Aorta (tissue), 5 donors: ENCODE data around the gene BRD4. TPM values are rescaled to one million over a fixed set of nuclear protein-coding genes. Genes with fewer than 3 reads are reported as not detected.
A peak's percentile ranks its signal among the peaks of the same experiment; 100 is the strongest.

ENCODE experiments used
- ATAC-seq: fragments of 200-7000 bp; cut with Tn5 transposase; one replicate; pipeline ENCODE4 v1.9.1; 2022; ENCODE audit warnings: moderate library complexity; ENCODE audit not compliant: low FRiP score
- DNase-seq, 2 donors: peaks; one replicate each; pipeline ENCODE4 v3.0.0-alpha.2; 2020
- H3K27ac ChIP-seq, 2 donors: one replicate each; pipeline ENCODE4 v1.5.1; 2013; ENCODE audit warnings: low read length in 2 of 2, mild to moderate bottlenecking in 2 of 2, moderate library complexity in 2 of 2, control low read depth in 1 of 2, inconsistent platforms in 1 of 2, low read depth in 1 of 2
- H3K27me3 ChIP-seq, 2 donors: one replicate each; pipeline ENCODE4 v1.6.1; 2013; ENCODE audit warnings: control low read depth in 1 of 2, low read length in 1 of 2, mild to moderate bottlenecking in 1 of 2, moderate library complexity in 1 of 2; ENCODE audit not compliant: insufficient read depth in 2 of 2, control insufficient read depth in 1 of 2
- H3K36me3 ChIP-seq, 2 donors: one replicate each; pipeline ENCODE4 v1.6.1; 2013; ENCODE audit warnings: control low read depth in 1 of 2, low read length in 1 of 2, mild to moderate bottlenecking in 1 of 2; ENCODE audit not compliant: insufficient read depth in 2 of 2, control insufficient read depth in 1 of 2
- H3K4me1 ChIP-seq, 2 donors: one replicate each; pipeline ENCODE4 v1.6.1; 2013; ENCODE audit warnings: low read length in 2 of 2, control low read depth in 1 of 2, mild to moderate bottlenecking in 1 of 2, moderate library complexity in 1 of 2; ENCODE audit not compliant: insufficient read depth in 2 of 2, control insufficient read depth in 1 of 2
- H3K4me3 ChIP-seq, 2 donors: one replicate each; pipeline ENCODE4 v1.5.1; 2013; ENCODE audit warnings: low read length in 2 of 2, control low read depth in 1 of 2, mild to moderate bottlenecking in 1 of 2
- H3K9me3 ChIP-seq: one replicate; pipeline ENCODE4 v1.6.1; 2013; ENCODE audit warnings: mild to moderate bottlenecking, low read length; ENCODE audit not compliant: control insufficient read depth
- WGBS, 2 donors: extraction: QIAGEN DNeasy Blood & Tissue Kit; methylation state at CpG; one replicate each; pipeline ENCODE4 v1.1.7; 2013; 5-methylcytosine and 5-hydroxymethylcytosine counted together
- intact Hi-C, 2 donors: fragments of 100-400 bp; cut with DNase I; formaldehyde crosslinking; loops; one replicate each; pipeline versions ENCODE4 v1.14.2 to v1.15.0; 2022
- polyA plus RNA-seq, 2 donors: library from polyadenylated mRNA; stranded (reverse); fragments of 200-250 nt; gene quantifications; one replicate each; pipeline ENCODE4 v1.2.3, GENCODE V29; 2013
- total RNA-seq, 2 donors: library from RNA; stranded (reverse); fragmentation: NEBNext Ultra II Directional; extraction: Animal tissue kit (Norgen Biotek cat#: 25700); gene quantifications; one replicate each; pipeline ENCODE4 v1.2.1, GENCODE V29; 2021
- donor health status: healthy with polysubstance abuse.
- donor health status: Bipolar disorder and iron deficiency.
- donor health status: DM: no; HTN: no; CAD: no.
- donor health status: DM: no; HTN: no; CAD: no.
- donor health status: DM: yes; HTN: yes; CAD: no.

Gene BRD4
- total and polyA plus RNA-seq, 4 donors, result 12.3 to 126 (median 86.6) TPM

- WGBS, 2 donors, result 33 to 35% methylated on average over 6 of the region's 6 CpGs
- intact Hi-C loops, result loop anchor here (5.0 kb wide), 1 partner anchor 42 kb away; no protein-coding TSS in a partner anchor
- H3K36me3 ChIP-seq, result no peaks in the 10 kb centered on the region
- H3K27ac ChIP-seq, result peak overlapping the region in 1 of 2 donors; percentile 45
- peak in 1 of 2 donors; percentile 4 for DNase-seq
- H3K9me3 ChIP-seq, result no peaks in the 10 kb centered on the region
- H3K27me3 ChIP-seq, result no peaks in the 10 kb centered on the region
- peaks cover 8 to 20% of the 10 kb centered on the region in 2 donors for H3K4me1 ChIP-seq
- H3K4me3 ChIP-seq, result no peak overlapping the region
- ATAC-seq, result no peak
Measured at GRCh38 chr19:15280048-15280725, 52.2 kb downstream of the BRD4 start.

- intact Hi-C loops, result no loop called here
- ATAC-seq (no peak), DNase-seq (no peak)
- no peak overlapping the region for H3K4me3 ChIP-seq
- peaks cover 5 to 16% of the 10 kb centered on the region in 2 donors for H3K4me1 ChIP-seq
- no peaks in the 10 kb centered on the region for H3K27me3 ChIP-seq
- H3K9me3 ChIP-seq, result no peaks in the 10 kb centered on the region
- H3K27ac ChIP-seq, result peak overlapping the region in 1 of 2 donors; percentile 45
- no peaks in the 10 kb centered on the region for H3K36me3 ChIP-seq
- 69 to 77% methylated on average over 4 of the region's 4 CpGs for WGBS, 2 donors
Measured at GRCh38 chr19:15279326-15279904, 52.9 kb downstream of the BRD4 start.

GRCh38 chr19:15276620-15277215 is 55.6 kb downstream of the BRD4 start:
- Histone ChIP-seq H3K27ac (no peak overlapping the region), H3K4me3 (no peak overlapping the region), H3K27me3 (no peaks in the 10 kb centered on the region), H3K4me1 (peaks cover 0 to 9% of the 10 kb centered on the region in 2 donors), H3K9me3 (no peaks in the 10 kb centered on the region), H3K36me3 (peaks cover 3 to 5% of the 10 kb centered on the region in 2 donors)
- intact Hi-C loops, result no loop called here
- ATAC-seq, result no peak
- WGBS, 2 donors, result 64 to 73% methylated on average over 11 of the region's 11 CpGs
- no peak for DNase-seq

- ATAC-seq, result peak; percentile 34
- DNase-seq, result no peak
- 53 to 54% methylated on average over 4 of the region's 4 CpGs for WGBS, 2 donors
- Histone ChIP-seq H3K27me3 (no peaks in the 10 kb centered on the region), H3K9me3 (no peaks in the 10 kb centered on the region), H3K36me3 (peaks cover 5 to 7% of the 10 kb centered on the region in 2 donors), H3K27ac (no peak overlapping the region), H3K4me3 (no peak overlapping the region), H3K4me1 (peaks cover 0 to 4% of the 10 kb centered on the region in 2 donors)
- intact Hi-C loops, result no loop called here
Measured at GRCh38 chr19:15274477-15274876, 57.9 kb downstream of the BRD4 start.

- 57 to 60% methylated on average over 6 of the region's 6 CpGs for WGBS, 2 donors
- peaks cover 0 to 4% of the 10 kb centered on the region in 2 donors for H3K4me1 ChIP-seq
Measured at GRCh38 chr19:15269806-15270205, 62.5 kb downstream of the BRD4 start.

GRCh38 chr19:15268928-15269253 is 63.4 kb downstream of the BRD4 start:
- peaks cover 5 to 8% of the 10 kb centered on the region in 2 donors for H3K36me3 ChIP-seq
- WGBS, 2 donors, result 69 to 71% methylated on average over 5 of the region's 5 CpGs
- no peaks in the 10 kb centered on the region for H3K4me1 ChIP-seq
- DNase-seq, result no peak
- no peaks in the 10 kb centered on the region for H3K9me3 ChIP-seq
- H3K27ac ChIP-seq, result no peak overlapping the region
- no peak for ATAC-seq
- H3K4me3 ChIP-seq, result no peak overlapping the region
- intact Hi-C loops, result loop anchor here (5.0 to 10.0 kb wide), 3 partner anchors 63 to 164 kb away; partner anchors contain the start of genes BRD4 (in 1 of the 2) and SYDE1 (in 1 of the 2)
- no peaks in the 10 kb centered on the region for H3K27me3 ChIP-seq

More at GRCh38 chr19:15269806-15270205, 62.5 kb downstream of the BRD4 start:
- H3K4me3 ChIP-seq, result no peak overlapping the region
- ATAC-seq, result no peak
- no peaks in the 10 kb centered on the region for H3K27me3 ChIP-seq
- H3K9me3 ChIP-seq, result no peaks in the 10 kb centered on the region
- intact Hi-C loops, result loop anchor here (5.0 to 10.0 kb wide), 3 partner anchors 62 to 165 kb away; partner anchors contain the start of genes BRD4 (in 1 of the 2) and SYDE1 (in 1 of the 2)
- no peak overlapping the region for H3K27ac ChIP-seq
- DNase-seq, result no peak
- H3K36me3 ChIP-seq, result peaks cover 5 to 7% of the 10 kb centered on the region in 2 donors

- no peaks in the 10 kb centered on the region for H3K4me1 ChIP-seq
- WGBS, 2 donors, result 59 to 64% methylated on average over 12 of the region's 12 CpGs
- no peaks in the 10 kb centered on the region for H3K27me3 ChIP-seq
- no peaks in the 10 kb centered on the region for H3K9me3 ChIP-seq
- ATAC-seq, result no peak
- H3K27ac ChIP-seq, result no peak overlapping the region
- peak in 1 of 2 donors; percentile 12 for DNase-seq
- H3K4me3 ChIP-seq, result no peak overlapping the region
- peaks cover 5 to 12% of the 10 kb centered on the region in 2 donors for H3K36me3 ChIP-seq
- intact Hi-C loops, result loop anchor here (5.0 to 10.0 kb wide), 3 partner anchors 64 to 164 kb away; partner anchors contain the start of genes BRD4 (in 1 of the 2) and SYDE1 (in 1 of the 2)
Measured at GRCh38 chr19:15268192-15268927, 64.0 kb downstream of the BRD4 start.

- H3K4me1 ChIP-seq, result no peaks in the 10 kb centered on the region
- ATAC-seq (no peak), DNase-seq (peak in 1 of 2 donors; percentile 32)
- H3K9me3 ChIP-seq, result no peaks in the 10 kb centered on the region
- H3K4me3 ChIP-seq, result no peak overlapping the region
- 31 to 44% methylated on average over 1 of the region's 1 CpG for WGBS, 2 donors
- H3K27ac ChIP-seq, result peak overlapping the region in 1 of 2 donors; percentile 46
- intact Hi-C loops, result loop anchor here (5.0 to 10.0 kb wide), 3 partner anchors 66 to 162 kb away; partner anchors contain the start of genes BRD4 (in 1 of the 2) and SYDE1 (in 1 of the 2)
- H3K27me3 ChIP-seq, result no peaks in the 10 kb centered on the region
- H3K36me3 ChIP-seq, result peaks cover 0 to 11% of the 10 kb centered on the region in 2 donors
Measured at GRCh38 chr19:15266683-15267082, 65.7 kb downstream of the BRD4 start.
